NB4 (cell line): ENCODE data around the gene ZFPM1.

Source experiments
- CTCF ChIP-seq: IDR thresholded peaks from one replicate; pipeline ENCODE4 v1.5.1; 2012; ENCODE audit warnings: low read depth, low read length
- MAX ChIP-seq: IDR thresholded peaks from 2 replicates; pipeline ENCODE4 v1.6.1; 2011; ENCODE audit warnings: low read depth, low read length
- MYC ChIP-seq: IDR thresholded peaks from 2 replicates; pipeline ENCODE4 v1.6.1; 2011; ENCODE audit warnings: low read depth, low read length
- POLR2A ChIP-seq: IDR thresholded peaks from 2 replicates; pipeline ENCODE4 v1.6.1; 2011; ENCODE audit warnings: mild to moderate bottlenecking; ENCODE audit not compliant: insufficient read length; ENCODE audit errors: extremely low read depth

GRCh38 chr16:88494335-88495154 is 41.5 kb downstream of the ZFPM1 start:
- TF ChIP-seq CTCF = no peak
- no peak for TF ChIP-seq POLR2A
- no peak for TF ChIP-seq MYC
- TF ChIP-seq MAX = no peak
